ENCODE measurements around the gene TTC34. TPM values are rescaled to one million over a fixed set of nuclear protein-coding genes. Genes with fewer than 3 reads are reported as not detected.

TTC34 gene
- total and polyA plus RNA-seq, 2 of the 13 experiments (the other 11 are each of a cell fraction or from before 2014, with no cell fraction given): 0.07 to 0.11 TPM

DNA sequence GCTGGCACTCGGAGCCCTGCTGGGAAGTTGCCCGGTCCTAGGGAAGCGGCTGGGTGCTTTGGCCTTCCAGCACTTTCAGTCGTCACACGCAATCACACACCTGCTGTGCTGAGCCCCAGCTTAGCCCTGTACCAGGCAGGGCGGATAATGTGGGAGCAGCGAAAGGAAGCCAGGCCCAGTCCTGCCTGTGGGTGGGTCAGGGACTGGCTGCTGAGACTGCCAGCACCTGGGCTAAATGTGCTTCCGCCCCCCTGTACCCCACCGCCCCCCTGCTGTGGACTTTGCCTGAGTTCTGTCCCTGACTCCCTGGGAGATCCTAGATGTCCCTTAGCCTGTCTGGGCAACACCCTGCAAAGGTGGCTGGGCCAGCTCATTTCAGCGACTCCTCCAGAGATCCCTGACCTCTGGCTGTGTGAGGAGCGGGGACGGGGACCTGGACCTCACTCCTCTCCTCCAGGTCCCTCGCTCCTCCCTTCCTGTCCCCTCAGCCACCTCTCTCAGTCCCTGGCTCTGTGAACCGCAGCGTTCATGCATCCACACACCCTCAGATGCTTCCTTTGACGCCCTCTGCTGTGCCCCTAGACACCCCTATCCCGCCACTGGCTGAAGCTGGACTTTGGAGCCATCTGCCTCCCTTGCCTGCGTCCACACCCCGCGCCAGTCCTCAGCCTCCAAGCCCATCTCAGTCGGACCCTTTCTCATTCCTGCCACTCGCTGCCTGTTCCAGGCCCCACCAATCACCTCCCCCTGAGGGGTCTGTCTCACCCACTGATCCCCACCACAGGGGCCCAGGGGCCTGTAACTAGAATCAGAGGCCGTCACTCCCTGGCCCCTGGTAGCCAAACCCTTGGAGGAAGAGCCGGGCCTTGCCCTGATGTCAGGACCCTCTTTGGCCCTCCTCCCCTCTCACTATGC, 170.1 kb downstream of the TTC34 start (continued):
- TF ChIP-seq, protein P1, sequence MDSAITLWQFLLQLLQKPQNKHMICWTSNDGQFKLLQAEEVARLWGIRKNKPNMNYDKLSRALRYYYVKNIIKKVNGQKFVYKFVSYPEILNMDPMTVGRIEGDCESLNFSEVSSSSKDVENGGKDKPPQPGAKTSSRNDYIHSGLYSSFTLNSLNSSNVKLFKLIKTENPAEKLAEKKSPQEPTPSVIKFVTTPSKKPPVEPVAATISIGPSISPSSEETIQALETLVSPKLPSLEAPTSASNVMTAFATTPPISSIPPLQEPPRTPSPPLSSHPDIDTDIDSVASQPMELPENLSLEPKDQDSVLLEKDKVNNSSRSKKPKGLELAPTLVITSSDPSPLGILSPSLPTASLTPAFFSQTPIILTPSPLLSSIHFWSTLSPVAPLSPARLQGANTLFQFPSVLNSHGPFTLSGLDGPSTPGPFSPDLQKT (CRISPR knock-in tag; IDR thresholded peaks at IDR 0.05; ENCODE audit: borderline replicate concordance): no peak
- TF ChIP-seq MIER3 (CRISPR knock-in tag; IDR thresholded peaks at IDR 0.05; ENCODE audit: borderline replicate concordance) (no peak), MYC (CRISPR knock-in tag; IDR thresholded peaks at IDR 0.05; ENCODE audit: borderline replicate concordance) (peak; percentile 16; the same call in 1 of the 2 replicates), ZNF143 (CRISPR knock-in tag; IDR thresholded peaks at IDR 0.05) (no peak), ZNF468 (CRISPR knock-in tag; IDR thresholded peaks at IDR 0.05) (no peak), ZFP41 (CRISPR knock-in tag; IDR thresholded peaks at IDR 0.05; ENCODE audit: borderline replicate concordance) (no peak), PCBP1 (IDR thresholded peaks at IDR 0.05; ENCODE audit: borderline replicate concordance, low read depth, low read length) (0 out of 2 replicates have a peak, but pooled peaks have one; percentile 27), PTBP1 (IDR thresholded peaks at IDR 0.05; ENCODE audit: low read depth, low read length, poor library complexity, severe bottlenecking) (no peak), HOXA9 (CRISPR knock-in tag; IDR thresholded peaks at IDR 0.05; ENCODE audit: borderline replicate concordance) (no peak), PHF5A (CRISPR knock-in tag; IDR thresholded peaks at IDR 0.05; ENCODE audit: low read depth, unreplicated experiment) (no peak), TBL1XR1 (IDR thresholded peaks at IDR 0.05; ENCODE audit: borderline replicate concordance, low read length, partially characterized antibody) (no peak), MXI1 (IDR thresholded peaks at IDR 0.05; ENCODE audit: borderline replicate concordance, low read depth, low read length) (no peak)
- TF ChIP-seq, protein P2, sequence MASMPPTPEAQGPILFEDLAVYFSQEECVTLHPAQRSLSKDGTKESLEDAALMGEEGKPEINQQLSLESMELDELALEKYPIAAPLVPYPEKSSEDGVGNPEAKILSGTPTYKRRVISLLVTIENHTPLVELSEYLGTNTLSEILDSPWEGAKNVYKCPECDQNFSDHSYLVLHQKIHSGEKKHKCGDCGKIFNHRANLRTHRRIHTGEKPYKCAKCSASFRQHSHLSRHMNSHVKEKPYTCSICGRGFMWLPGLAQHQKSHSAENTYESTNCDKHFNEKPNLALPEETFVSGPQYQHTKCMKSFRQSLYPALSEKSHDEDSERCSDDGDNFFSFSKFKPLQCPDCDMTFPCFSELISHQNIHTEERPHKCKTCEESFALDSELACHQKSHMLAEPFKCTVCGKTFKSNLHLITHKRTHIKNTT (CRISPR knock-in tag; IDR thresholded peaks at IDR 0.05): no peak
- TF ChIP-seq, protein P3, sequence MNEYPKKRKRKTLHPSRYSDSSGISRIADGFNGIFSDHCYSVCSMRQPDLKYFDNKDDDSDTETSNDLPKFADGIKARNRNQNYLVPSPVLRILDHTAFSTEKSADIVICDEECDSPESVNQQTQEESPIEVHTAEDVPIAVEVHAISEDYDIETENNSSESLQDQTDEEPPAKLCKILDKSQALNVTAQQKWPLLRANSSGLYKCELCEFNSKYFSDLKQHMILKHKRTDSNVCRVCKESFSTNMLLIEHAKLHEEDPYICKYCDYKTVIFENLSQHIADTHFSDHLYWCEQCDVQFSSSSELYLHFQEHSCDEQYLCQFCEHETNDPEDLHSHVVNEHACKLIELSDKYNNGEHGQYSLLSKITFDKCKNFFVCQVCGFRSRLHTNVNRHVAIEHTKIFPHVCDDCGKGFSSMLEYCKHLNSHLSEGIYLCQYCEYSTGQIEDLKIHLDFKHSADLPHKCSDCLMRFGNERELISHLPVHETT (CRISPR knock-in tag; conservative IDR thresholded peaks at IDR 0.05): no peak
- TF ChIP-seq, protein P4, sequence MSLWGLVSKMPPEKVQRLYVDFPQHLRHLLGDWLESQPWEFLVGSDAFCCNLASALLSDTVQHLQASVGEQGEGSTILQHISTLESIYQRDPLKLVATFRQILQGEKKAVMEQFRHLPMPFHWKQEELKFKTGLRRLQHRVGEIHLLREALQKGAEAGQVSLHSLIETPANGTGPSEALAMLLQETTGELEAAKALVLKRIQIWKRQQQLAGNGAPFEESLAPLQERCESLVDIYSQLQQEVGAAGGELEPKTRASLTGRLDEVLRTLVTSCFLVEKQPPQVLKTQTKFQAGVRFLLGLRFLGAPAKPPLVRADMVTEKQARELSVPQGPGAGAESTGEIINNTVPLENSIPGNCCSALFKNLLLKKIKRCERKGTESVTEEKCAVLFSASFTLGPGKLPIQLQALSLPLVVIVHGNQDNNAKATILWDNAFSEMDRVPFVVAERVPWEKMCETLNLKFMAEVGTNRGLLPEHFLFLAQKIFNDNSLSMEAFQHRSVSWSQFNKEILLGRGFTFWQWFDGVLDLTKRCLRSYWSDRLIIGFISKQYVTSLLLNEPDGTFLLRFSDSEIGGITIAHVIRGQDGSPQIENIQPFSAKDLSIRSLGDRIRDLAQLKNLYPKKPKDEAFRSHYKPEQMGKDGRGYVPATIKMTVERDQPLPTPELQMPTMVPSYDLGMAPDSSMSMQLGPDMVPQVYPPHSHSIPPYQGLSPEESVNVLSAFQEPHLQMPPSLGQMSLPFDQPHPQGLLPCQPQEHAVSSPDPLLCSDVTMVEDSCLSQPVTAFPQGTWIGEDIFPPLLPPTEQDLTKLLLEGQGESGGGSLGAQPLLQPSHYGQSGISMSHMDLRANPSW (CRISPR knock-in tag; IDR thresholded peaks at IDR 0.05; ENCODE audit: borderline replicate concordance): no peak
- TF ChIP-seq, protein P5, sequence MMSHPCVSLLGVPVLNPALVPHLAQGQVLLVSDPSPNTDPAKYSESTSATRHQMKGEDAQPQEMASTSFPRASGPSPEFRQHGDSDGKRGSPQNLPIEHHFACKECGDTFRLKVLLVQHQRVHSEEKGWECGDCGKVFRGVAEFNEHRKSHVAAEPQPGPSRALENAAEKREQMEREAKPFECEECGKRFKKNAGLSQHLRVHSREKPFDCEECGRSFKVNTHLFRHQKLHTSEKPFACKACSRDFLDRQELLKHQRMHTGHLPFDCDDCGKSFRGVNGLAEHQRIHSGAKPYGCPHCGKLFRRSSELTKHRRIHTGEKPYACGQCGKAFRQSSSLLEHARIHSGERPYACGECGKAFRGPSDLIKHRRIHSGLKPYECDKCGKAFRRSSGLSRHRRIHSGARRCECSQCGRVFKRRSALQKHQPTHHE (CRISPR knock-in tag; IDR thresholded peaks at IDR 0.05; ENCODE audit: borderline replicate concordance): no peak
- TF ChIP-seq, protein P6, sequence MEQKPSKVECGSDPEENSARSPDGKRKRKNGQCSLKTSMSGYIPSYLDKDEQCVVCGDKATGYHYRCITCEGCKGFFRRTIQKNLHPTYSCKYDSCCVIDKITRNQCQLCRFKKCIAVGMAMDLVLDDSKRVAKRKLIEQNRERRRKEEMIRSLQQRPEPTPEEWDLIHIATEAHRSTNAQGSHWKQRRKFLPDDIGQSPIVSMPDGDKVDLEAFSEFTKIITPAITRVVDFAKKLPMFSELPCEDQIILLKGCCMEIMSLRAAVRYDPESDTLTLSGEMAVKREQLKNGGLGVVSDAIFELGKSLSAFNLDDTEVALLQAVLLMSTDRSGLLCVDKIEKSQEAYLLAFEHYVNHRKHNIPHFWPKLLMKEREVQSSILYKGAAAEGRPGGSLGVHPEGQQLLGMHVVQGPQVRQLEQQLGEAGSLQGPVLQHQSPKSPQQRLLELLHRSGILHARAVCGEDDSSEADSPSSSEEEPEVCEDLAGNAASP (CRISPR knock-in tag; IDR thresholded peaks at IDR 0.05; ENCODE audit: borderline replicate concordance): no peak

All from HepG2 (cell line).